NK-92 treated with Interleukin-12 subunit alpha and Interleukin-12 subunit beta, amount 100 ng/mL, for 24 hours (cell line): ENCODE results near the gene LMO1.

Source experiments
- DNase-seq: peaks from one replicate; lab custom pipeline; 2025; lab: John Stamatoyannopoulos, UW

The LMO1 gene

GRCh38 chr11:8263109-8263768, 439 bp downstream of the LMO1 start:
- no peak for DNase-seq

- no peak for DNase-seq
Observed at GRCh38 chr11:8262552-8263108, 1.0 kb downstream of the LMO1 start.

- no peak for DNase-seq
Observed at GRCh38 chr11:8261921-8262551, 1.6 kb downstream of the LMO1 start.

- no peak for DNase-seq
Observed at GRCh38 chr11:8261291-8261690, 2.4 kb downstream of the LMO1 start.

GRCh38 chr11:8260202-8260966, 3.3 kb downstream of the LMO1 start:
- no peak for DNase-seq

- DNase-seq: no peak
Observed at GRCh38 chr11:8259306-8259959, 4.2 kb downstream of the LMO1 start.

GRCh38 chr11:8258784-8259183, 4.9 kb downstream of the LMO1 start:
- DNase-seq: no peak

GRCh38 chr11:8258289-8258688, 5.4 kb downstream of the LMO1 start:
- DNase-seq: no peak

GRCh38 chr11:8257003-8257664, 6.5 kb downstream of the LMO1 start:
- DNase-seq: no peak

GRCh38 chr11:8256271-8257002, 7.2 kb downstream of the LMO1 start:
- no peak for DNase-seq

- no peak for DNase-seq
Observed at GRCh38 chr11:8253566-8253965, 10.1 kb downstream of the LMO1 start.

- no peak for DNase-seq
Observed at GRCh38 chr11:8252946-8253345, 10.7 kb downstream of the LMO1 start.

- no peak for DNase-seq
Observed at GRCh38 chr11:8252388-8252787, 11.3 kb downstream of the LMO1 start.

GRCh38 chr11:8251616-8252295, 11.9 kb downstream of the LMO1 start:
- DNase-seq: no peak

GRCh38 chr11:8250981-8251615, 12.6 kb downstream of the LMO1 start:
- DNase-seq: no peak

- no peak for DNase-seq
Observed at GRCh38 chr11:8250434-8250833, 13.2 kb downstream of the LMO1 start.

- no peak for DNase-seq
Observed at GRCh38 chr11:8249482-8249881, 14.2 kb downstream of the LMO1 start.

GRCh38 chr11:8248786-8249185, 14.9 kb downstream of the LMO1 start:
- DNase-seq: no peak

- DNase-seq: no peak
Observed at GRCh38 chr11:8247312-8247711, 16.4 kb downstream of the LMO1 start.

GRCh38 chr11:8243458-8243857, 20.2 kb downstream of the LMO1 start:
- no peak for DNase-seq
